Glomerular visceral epithelial cell (primary cell): ENCODE data around the gene ISCA2.
A peak's percentile ranks its signal among the peaks of the same experiment; 100 is the strongest.

ENCODE experiments used
- DNase-seq: peaks from one replicate; pipeline ENCODE4 v3.0.0-alpha.2; 2016; ENCODE audit errors: extremely low spot score

ISCA2 gene

DNA sequence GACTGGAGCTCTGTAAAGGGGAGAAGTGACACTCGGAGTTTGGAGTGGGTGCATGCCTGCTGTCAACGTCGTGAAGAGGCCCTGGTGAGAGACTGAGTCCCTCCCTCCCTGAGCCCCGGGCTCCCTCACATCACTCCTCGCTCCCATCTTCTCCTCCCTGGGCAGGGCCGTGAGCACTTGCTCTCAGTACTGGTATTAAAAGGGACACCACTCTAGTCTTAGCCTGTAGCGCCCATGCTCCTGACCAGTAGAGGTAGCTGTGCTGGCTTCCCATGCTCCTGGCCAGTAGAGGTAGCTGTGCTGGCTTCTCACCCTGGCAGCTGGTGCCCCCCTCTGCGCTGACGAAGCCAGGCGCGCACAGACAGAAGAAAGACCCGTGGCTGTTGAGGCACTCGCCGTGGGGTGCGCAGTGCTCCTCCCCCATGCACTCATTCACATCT is 14.7 kb downstream of the ISCA2 start:
- DNase-seq, result no peak

DNA sequence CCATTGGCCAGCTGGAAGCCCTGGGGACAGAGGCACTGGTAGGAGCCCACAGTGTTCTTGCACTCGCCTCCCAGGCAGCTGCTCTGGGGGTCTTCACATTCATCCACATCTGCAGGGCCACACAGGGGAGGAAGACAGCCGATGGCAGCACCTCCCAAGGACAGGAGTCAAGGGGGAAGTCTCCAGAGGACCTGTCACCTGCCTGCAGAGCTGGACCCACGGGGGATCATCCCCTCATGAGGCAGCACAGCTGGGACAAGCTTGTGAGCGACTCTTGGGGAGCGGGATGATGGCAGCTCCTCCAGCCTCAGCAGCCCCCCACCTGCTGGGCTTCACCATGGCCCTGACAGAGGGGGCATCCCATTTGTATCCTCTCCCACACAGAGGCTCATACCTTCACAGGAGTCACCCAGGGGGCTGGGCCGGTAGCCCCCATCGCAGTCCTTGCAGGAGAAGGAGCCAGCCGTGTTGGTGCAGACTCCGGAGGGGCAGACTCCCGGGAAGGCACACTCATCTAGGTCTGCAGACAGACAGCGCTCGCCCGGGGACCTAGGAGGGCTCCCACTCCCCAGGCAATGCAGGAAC is 15.4 kb downstream of the ISCA2 start:
- no peak for DNase-seq

DNA sequence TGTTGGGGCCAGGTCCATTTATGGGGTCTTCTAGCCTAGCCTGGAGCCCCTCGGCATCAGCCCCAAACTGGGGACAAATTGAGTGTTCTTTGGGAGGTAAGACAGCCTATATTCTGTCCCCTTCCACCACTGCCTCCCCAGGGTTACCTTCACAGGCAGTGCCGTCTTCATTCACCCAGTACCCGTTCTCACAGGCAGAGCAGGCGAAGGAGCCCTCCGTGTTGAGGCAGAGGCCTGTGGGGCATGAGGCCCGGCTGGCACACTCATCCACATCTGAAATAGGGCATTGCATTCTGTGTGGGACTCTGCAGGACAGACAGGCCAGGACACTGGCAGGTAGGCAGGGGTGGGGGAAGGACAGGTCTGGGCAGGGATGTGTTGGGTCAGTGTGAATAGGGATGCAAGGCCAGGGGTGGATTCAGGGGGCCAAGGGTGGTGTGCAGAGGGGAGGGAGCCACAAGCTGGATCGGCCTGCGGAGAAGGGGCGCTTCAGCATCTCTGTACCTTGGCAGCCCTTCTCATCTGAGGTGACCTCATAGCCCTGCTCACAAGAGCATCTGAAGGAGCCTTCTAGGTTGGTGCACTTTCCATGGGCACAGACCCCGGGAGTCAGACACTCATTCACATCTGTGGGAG is 16.1 kb downstream of the ISCA2 start:
- DNase-seq, result no peak

DNA sequence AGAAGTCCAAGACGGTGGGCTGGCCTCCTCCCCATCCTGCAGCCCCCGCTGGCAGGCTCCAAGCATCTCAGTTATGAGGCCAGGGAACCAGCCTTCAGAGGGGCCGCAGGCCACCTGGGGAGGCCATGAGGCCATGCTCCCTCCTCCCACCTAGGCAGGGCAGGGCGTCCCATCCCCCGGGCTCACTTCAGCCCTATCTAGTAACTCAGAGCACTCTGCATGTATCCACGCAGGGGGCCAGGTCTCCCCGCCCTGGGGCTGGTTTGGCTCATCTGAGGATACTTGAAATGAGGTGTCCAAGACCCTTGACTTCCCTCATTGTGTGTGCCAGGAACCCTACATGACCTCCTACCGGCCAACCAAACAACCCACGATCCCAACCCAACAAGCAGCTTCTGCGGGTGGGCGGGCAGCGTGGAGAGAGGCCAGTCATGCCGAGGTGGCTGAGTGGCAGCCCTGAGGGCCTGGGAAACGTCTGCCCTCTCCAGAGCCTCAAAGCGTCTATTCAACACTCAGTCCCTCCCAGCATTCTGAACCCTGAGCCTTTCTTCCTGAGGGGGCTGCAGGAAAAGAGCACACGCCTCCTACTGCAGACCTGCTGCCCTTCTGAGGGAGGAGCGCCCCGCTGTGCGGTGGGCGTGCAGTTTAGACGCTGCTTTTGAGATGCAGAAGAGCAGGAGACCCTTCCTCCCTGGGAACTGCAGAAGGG is 16.8 kb downstream of the ISCA2 start:
- DNase-seq, result no peak

DNA sequence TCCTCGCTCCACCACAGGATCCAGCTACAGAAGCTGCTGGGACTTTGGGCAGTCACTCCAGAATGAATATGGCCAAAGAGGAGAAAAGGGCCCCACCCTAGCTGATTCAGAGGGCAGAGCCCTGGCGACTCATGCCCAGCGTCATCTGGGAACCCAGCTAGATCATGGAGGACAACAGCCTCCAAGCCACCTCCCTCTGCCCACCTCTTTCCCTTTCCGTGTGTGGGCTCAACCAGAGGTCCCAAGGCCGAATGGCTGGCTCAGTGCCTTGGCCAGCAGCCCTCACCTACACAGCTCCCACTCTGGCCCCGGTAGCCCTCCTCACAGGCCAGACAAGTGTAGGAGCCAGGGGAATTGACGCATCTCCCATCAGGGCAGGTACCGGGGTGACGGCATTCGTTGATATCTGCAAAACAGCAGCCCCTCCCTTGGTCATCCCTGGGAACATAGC is 17.4 kb downstream of the ISCA2 start:
- peak; percentile 56 for DNase-seq

DNA sequence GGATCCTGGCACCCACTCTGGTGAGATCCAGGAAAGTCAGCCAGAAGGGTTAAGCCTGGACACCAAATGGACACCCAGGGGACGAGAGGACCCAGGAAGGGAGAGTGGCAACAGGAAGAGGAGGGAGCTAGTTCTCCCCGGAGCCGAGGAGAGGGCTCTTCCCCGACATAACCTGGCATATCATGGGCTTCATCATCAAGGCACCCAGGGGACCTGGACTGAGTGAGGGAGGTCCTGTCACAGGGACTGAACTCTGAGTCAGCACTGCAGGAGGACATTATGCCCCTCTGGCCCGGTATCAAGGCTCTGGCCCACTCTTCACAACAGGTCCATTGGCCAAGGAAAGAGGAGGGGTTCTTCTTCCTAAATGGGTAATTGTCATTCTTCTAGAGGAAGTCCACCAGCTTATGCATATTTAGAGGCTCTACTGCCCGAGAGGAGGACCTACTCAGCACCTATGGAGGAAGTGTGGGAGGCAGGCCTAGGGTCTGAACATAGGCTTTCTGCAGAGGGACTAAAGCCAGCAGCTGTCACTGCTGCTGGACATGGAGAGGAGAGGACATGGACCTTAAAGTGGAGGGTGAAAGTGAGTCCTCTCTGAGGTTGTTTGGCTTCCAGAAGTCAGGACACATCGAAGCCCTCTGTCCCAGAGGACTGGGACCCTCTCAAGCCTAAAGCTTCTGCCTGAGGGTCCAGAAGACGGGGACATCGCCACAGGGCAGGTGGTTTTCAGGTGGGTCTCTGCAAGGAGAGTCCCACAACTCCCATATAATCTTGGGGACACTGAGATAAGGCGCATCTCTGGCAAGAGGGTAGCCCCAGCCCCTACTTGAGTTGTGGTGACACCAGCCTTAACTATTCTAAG is 18.6 kb downstream of the ISCA2 start:
- no peak for DNase-seq

DNA sequence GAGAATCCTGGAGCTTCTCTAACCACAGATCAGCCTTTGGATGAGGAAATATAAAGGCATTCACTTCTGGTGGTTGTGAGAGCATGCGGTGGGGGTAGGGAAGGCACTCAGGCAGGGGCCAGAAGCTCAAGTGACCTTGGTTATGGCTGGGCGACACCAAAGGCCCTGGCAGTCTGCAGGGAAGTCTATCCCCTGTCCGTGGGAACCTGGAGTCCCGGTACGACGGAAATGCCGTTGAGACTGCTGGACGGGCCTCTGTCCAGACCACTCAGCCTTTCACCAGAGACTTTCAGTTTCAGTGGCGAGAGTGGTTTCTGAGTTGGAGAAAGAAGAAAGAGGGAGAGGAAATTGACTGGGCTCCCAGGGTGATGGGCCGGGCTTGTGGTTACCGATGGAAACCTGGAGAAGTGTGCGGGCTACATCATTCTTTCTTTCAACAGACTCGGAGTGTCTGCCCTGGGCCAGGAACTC is 20.9 kb downstream of the ISCA2 start:
- peak; percentile 94 for DNase-seq

DNA sequence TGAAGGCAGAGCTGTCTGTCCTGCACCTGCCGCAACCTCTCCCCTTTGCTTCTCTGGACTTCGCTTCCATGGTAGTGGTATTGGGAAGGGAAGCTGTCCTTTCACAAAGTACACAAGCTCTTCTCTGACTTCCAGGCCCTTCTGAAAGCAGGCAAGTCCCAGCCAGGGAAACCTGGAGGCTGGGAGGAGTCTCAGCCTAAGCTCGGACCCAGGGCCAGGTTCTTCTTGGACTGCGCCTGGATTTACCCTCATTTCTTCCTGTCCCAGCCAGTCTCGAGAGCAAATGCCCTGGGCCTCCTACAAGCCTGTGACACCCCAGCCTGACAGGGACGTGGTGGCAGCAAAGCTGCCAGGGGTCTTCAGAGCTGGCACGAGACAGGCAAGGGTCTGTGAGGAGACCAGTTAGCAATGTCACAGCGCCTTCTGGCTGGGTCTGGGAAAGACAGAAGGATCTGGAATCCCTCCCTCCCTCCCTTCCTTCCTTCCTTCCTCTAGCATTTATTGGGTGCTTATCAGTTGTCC is 22.4 kb downstream of the ISCA2 start:
- no peak for DNase-seq

DNA sequence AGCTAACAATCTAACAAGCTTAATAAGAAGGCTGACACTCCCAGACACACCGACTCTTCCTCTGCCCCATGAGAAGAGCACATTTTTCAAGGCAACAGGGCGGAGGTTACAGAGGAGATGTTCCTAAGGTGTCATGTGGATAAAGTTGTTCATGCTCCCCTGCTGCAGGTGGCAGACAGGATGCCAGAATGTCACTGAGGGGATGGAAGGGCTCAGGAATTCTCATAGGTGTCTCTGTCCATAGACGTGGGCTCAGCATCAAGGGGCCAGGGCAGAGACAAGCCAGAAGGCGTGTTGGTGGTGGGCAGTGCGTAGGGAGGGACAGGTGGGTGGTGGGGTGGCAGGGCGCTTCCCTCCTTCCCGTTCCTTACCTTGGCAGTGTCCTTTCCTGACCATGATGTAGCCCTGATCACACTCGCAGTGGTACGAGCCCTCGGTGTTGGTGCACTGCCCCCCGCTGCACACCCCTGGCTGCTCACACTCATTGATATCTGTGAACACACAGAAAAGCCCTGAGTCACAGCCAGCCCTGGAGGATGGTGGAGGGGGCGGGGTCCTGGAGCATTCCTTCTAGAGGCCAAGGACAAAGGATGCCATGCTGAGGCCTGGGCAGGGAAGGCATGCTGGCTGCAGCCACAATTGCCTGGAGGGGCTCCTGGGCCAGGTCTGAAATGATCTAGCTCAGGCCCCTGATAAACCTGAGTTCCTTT is 23.0 kb downstream of the ISCA2 start:
- DNase-seq, result peak; percentile 30

DNA sequence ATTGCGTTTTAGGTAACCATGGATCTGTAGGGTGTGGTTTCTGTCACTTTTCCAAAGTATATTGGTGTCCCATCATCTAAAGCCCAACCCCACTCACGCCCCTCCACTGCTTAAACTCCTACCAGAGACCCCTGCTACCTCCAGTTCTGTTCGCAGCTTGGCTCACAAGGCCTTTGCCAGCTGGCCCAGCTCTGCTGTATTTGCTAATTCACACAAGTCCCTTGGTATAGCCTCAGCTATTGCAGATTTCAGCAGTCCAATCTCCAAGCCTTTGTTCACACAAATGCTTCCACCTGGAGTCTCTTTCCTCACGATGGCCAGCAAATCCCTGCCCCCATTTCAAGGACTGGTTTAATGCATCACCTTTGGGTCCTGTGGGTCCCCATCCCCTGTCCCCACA is 24.2 kb downstream of the ISCA2 start:
- DNase-seq, result no peak

DNA sequence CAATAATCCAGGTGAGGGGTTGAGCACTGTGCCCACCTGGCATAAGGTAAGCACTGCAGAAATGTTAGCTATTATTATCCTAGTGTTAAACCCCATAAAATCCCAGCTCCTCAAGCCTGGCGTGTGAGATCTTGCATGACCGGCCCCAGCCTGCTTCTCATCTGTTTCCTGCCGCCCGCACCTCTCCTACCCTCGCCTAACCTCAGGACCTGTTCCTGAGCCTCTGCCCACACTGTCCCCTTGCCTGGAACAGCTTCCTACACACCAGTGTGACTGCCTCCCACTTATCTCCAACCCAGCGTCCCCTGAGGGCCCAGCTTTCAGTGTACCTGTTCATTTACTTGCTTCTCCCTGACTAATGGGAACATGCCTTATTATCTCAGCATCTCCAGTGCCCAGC is 24.7 kb downstream of the ISCA2 start:
- no peak for DNase-seq

DNA sequence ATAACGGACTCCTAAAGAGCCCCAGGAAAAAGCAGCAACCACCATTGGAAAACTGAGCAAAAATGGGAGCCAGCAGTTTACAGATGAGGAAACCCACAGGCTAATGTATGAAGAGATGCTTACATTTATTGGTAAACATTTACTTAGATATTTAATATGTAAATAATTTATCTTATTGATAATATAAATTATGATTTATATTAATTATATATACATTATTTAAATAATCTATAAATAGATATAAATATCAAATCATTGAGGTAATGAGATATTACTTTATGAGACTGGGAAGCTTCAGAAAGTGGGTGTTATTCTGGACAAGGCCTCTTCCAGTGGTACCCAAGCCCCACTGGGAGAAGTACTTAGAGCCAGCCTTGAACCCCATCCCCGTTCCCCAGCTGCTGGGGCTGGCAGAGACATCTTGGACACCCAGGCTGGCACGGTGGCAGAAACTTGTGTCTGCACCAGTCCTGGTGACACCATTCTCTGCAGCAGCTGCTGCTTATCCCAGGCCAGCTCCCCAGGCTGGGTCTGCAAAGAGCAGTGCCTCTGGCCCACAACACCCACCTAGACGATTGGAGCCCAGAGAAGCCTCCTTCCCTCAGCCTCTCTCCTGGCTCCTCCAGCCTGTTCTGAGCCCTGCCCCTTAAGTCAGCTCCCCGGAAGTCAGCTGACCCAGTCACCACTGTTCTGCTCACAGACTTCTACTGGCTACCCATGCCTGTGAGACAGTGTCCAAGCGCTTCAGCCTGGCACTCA is 25.9 kb downstream of the ISCA2 start:
- DNase-seq, result no peak

DNA sequence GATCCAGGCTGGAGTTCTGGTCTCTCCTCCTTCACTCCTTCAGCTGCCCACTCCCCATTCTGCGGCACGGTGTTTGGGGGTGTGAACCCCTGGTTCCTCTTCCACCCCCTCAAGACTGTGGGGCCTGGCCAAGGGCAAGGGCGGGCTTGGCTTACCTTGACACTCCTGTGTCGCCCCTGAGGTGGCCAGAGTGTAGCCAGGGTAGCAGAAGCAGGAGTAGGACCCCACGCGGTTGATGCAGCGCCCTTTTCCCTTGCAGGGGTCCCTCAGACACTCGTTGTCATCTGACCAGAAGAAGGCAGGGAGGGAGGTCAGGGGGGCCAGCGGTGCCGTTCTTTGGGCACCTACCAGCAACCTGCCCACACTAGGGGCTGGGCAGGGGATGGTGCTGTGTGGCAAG is 28.2 kb downstream of the ISCA2 start:
- no peak for DNase-seq

DNA sequence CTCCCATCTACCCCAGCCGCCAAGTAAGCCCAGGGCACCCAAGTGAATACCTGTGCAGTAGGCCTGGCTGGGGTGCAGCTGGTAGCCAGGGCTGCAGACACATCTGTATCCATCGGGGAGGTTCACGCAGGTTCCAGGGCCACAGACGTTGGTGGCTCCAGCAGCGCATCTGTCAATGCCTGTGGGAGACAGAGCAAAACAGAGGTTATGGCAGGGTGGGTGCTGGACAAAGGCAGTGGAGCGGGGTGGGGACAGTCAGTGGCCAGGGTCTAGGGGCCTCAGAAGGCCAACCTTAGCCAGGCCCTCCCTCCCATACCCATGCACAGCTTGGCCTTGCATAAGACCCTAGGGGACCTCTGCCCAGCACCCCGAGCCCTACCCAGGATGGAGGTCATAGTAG is 29.2 kb downstream of the ISCA2 start:
- DNase-seq, result no peak

DNA sequence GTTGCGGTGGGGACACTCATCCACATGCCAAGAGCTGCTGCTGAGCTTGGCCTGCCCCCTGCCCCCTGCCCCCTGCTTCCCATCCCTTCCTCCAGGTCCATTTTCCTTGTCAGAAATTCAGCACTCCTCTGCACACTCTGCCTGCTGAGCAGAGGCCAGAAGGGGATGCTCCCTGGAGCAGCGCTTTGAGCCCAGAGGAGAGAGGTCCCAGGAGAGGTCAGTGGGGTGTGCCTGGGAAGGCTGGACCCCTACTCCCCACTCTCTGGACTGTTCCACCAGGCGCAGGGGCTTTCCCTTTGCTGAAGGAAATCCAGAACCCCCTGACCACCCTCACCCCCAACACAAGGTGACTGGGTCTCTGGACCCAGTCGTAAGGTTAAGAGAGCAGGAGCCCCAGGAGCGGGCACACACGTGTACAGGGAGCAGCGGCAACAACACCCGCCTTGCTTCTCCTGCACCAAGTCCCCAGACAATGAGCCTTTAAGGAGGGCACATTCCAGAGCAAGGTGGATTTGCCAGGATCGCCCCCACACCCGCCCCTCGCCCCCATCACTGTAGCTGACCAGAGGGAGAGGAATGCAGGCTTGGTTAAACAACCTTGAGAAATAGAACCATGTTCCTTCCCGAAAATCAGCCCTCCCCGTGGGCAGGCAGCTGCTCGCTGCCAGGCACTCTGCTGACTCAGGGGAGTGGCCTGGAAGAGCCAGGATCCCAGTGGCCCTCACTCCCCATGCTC is 30.7 kb downstream of the ISCA2 start:
- DNase-seq, result no peak

DNA sequence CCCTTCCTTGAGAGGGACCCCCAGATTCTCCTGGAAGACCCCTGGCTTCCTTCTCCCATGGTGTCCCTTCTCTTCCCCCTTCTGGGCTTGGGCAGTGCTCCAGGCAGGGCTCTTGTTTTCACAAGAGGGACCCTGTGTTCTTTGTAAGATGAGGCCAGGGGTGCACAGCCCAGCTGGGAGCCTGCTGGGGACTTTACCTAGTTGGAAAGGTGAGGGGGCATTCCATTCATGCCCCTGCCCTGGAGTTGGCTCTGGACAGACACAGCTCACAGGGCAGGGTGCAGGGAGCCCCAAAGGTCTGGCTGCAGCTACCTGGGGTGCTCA is 31.2 kb downstream of the ISCA2 start:
- DNase-seq, result no peak

DNA sequence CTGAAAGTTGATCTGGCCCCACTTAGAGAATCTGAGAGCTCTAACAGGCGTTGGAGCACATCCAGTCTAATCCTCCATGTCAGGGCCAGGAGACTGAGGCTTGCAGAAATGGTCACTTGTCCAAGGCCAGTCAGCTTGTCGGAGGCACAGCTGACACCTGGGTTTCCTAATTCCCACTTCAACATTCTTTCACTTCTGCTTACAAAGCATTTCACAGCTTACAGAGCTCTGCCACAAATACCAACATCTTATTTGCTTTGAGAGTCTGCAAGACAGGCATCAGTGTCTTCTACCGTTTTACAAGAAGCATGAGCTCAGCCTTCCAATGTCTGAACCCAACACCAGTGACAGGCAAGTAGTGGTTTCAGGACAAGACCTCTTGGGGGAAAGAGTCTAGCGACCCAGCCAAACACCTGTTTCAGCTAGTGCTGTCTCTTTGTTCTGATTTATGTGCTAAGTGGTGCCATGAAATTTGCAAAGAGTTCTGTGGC is 31.8 kb downstream of the ISCA2 start:
- DNase-seq, result no peak

DNA sequence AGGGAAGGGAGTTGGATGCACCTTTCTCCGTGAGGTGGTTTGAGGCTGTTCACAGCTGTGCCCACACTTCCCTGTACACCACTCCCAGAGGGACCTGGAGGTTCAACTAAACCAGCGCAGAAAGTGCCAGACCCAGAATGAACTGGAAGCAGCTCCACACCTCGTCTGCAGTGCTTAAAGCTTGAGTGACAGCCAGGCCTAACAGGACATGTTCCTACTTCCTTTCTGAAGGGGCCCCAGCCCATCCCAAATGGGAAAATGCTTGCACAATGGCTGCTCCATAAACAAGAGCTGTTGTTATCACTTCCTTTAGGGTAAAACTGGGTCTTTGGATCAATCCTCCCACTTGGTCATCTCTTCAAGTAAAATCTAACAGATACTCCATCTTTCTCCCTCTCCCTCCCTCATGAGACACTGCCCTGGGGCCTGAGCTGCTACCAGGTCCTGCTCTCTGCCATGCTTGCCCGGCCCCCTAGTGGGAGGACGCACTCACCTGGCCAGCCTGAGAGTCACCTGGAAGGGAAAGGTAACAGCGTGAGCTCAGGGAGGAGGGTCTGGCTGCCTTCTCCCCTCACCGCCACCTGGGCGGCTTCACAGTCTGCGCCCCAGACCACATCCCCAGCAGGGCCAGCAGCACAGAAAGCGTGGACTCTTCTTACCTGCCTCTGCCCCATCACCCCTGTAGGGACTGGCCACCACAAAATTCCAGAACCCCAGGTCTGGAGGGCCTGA is 33.5 kb downstream of the ISCA2 start:
- no peak for DNase-seq

DNA sequence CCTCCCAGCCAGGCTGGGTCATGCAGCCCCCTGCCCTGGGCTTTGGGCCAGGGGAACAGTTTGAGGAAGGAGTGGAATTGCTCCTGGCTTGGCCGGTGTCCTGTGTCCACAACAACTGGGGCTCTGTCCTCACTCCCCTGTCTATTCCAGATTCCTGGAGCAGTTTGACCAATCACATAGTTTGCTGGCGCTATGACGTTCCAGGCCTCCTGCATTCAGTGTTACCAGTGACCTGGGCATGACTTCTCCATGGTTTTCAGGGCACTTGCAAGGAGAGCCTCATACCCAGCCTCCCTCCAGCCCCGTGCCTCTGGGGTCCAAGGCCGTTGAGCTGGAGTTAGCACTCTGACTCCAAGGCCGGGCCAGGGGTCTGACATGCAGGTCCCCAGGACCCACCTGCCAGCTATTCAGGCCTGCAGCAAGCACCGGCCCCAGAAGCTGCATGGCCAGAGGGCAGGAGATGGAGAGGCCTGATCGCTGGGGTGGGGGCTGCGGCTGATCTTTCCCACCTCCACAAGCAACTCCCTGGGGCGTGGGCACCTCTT is 34.2 kb downstream of the ISCA2 start:
- DNase-seq, result no peak
